Endothelial cell of umbilical vein (primary cell): ENCODE measurements around the gene TOX2. TPM values are rescaled to one million over a fixed set of nuclear protein-coding genes. Genes with fewer than 3 reads are reported as not detected.

ENCODE experiments used
- BruUV-seq: library from RNA; stranded (reverse); fragments of 400-500 nt; replicated peaks from 2 replicates; lab custom pipeline; 2021; lab: Mats Ljungman, UMichigan
- CTCF ChIA-PET: fragments of 300-600, 350-600 bp; sonication (Branson Sonifier 250); formaldehyde crosslinking; loops from one replicate; lab custom pipeline; 2021; ENCODE audit warnings: antibody characterized with exemption, inconsistent platforms; lab: Charles Lee
- POLR2A ChIA-PET: fragments of 300-600, 350-600 bp; sonication (Branson Sonifier 250); formaldehyde crosslinking; loops from one replicate; lab custom pipeline; 2021; ENCODE audit warnings: antibody characterized with exemption, inconsistent platforms; lab: Charles Lee
- DNase-seq: peaks from one replicate; pipeline ENCODE4 v3.0.0-alpha.2; 2011; ENCODE audit warnings: low read depth, low spot score
- FAIRE-seq: peaks from 2 replicates; lab custom pipeline; 2011; peaks lifted over from hg19 to GRCh38; lab: Jason Lieb, UNC
- H2AFZ ChIP-seq: 2 replicates; pipeline ENCODE4 v1.6.0; 2012; ENCODE audit warnings: low read depth, low read length, control low read depth, inconsistent platforms
- H3K27ac ChIP-seq: 2 replicates; pipeline ENCODE4 v1.5.1; 2011; ENCODE audit warnings: low read depth, mild to moderate bottlenecking, control low read depth, low read length, moderate library complexity; ENCODE audit not compliant: insufficient read depth
- H3K27me3 ChIP-seq, 2 experiments: 2 replicates each; pipeline versions ENCODE4 v1.6.0 to v1.6.1; 2011; ENCODE audit warnings: low read length in 2 of 2, mixed read lengths in 1 of 2; ENCODE audit not compliant: control insufficient read depth in 2 of 2, insufficient read depth in 2 of 2
- H3K36me3 ChIP-seq, 2 experiments: 2 replicates in 1 of 2; 3 replicates in 1 of 2; pipeline ENCODE4 v1.5.1; 2011; ENCODE audit warnings: low read length in 2 of 2, mild to moderate bottlenecking in 1 of 2, moderate library complexity in 1 of 2; ENCODE audit not compliant: control insufficient read depth in 2 of 2, insufficient read depth in 2 of 2; ENCODE audit errors: extremely low read depth in 1 of 2
- H3K4me1 ChIP-seq: 3 replicates; pipeline ENCODE4 v1.5.1; 2011; ENCODE audit warnings: mild to moderate bottlenecking, low read length; ENCODE audit not compliant: control insufficient read depth, insufficient read depth; ENCODE audit errors: extremely low read depth
- H3K4me2 ChIP-seq: 2 replicates; pipeline ENCODE4 v1.6.1; 2011; ENCODE audit warnings: low read length, control low read depth, mixed read lengths; ENCODE audit not compliant: insufficient read depth
- H3K4me3 ChIP-seq, 3 experiments: fragments of 200-600 bp in 1 of 3; sonication (generic), shearing (Covaris generic) in 1 of 3; replicated peaks in 1 of 3; 2 replicates each; pipeline ENCODE4 v1.5.1; 2011 to 2016; ENCODE audit warnings: control low read depth in 3 of 3, low read length in 3 of 3, mild to moderate bottlenecking in 2 of 3, inconsistent platforms in 1 of 3, low read depth in 1 of 3, moderate library complexity in 1 of 3; ENCODE audit not compliant: insufficient read depth in 1 of 3
- H3K79me2 ChIP-seq: 2 replicates; pipeline ENCODE4 v1.6.0; 2012; ENCODE audit warnings: low read length, inconsistent platforms; ENCODE audit not compliant: control insufficient read depth, insufficient read depth
- H3K9ac ChIP-seq: replicated peaks from 2 replicates; pipeline ENCODE3; 2011; ENCODE audit warnings: low read length, control low read depth; ENCODE audit not compliant: insufficient read depth; ENCODE audit errors: extremely low read depth
- H3K9me1 ChIP-seq: replicated peaks from 3 replicates; pipeline ENCODE4 v1.6.0; 2011; ENCODE audit warnings: mild to moderate bottlenecking, low read length; ENCODE audit not compliant: control insufficient read depth, insufficient read depth; ENCODE audit errors: extremely low read depth
- H3K9me3 ChIP-seq: replicated peaks from 2 replicates; pipeline ENCODE4 v1.5.1; 2012; ENCODE audit warnings: low read length, inconsistent platforms; ENCODE audit not compliant: control insufficient read depth, insufficient read depth
- H4K20me1 ChIP-seq: replicated peaks from 2 replicates; pipeline ENCODE3; 2011; ENCODE audit warnings: mild to moderate bottlenecking, low read length; ENCODE audit not compliant: control insufficient read depth, insufficient read depth; ENCODE audit errors: extremely low read depth
- CTCF ChIP-seq, 2 donors: IDR thresholded peaks; 1 replicate in 1 of 2; 2 replicates in 1 of 2; pipeline ENCODE4 v1.5.1; 2011; ENCODE audit warnings: low read length in 2 of 2, mild to moderate bottlenecking in 2 of 2, moderate library complexity in 2 of 2, control low read depth in 1 of 2, inconsistent platforms in 1 of 2, low read depth in 1 of 2; ENCODE audit not compliant: insufficient read depth in 1 of 2; ENCODE audit errors: extremely low read depth in 1 of 2
- EZH2 ChIP-seq: IDR thresholded peaks from 2 replicates; pipeline ENCODE4 v1.6.1; 2012; ENCODE audit warnings: borderline replicate concordance, low read depth, mild to moderate bottlenecking, moderate library complexity, low read length, inconsistent platforms; ENCODE audit not compliant: severe bottlenecking
- FOS ChIP-seq: IDR thresholded peaks from 2 replicates; pipeline ENCODE4 v1.6.1; 2011; ENCODE audit warnings: mild to moderate bottlenecking, low read length, moderate library complexity, borderline replicate concordance; ENCODE audit not compliant: insufficient read depth
- GATA2 ChIP-seq: IDR thresholded peaks from 2 replicates; pipeline ENCODE4 v1.7.0; 2011; ENCODE audit warnings: low read depth, mild to moderate bottlenecking, moderate library complexity, mixed read lengths, low read length; ENCODE audit not compliant: insufficient read length, insufficient read depth
- JUN ChIP-seq: IDR thresholded peaks from 2 replicates; pipeline ENCODE4 v1.6.1; 2011; ENCODE audit warnings: borderline replicate concordance, low read depth; ENCODE audit not compliant: insufficient read length, insufficient read depth
- MAX ChIP-seq: IDR thresholded peaks from 2 replicates; pipeline ENCODE4 v1.6.1; 2011; ENCODE audit not compliant: insufficient read depth, insufficient read length
- MYC ChIP-seq: IDR thresholded peaks from one replicate; pipeline ENCODE4 v1.6.1; 2011; ENCODE audit warnings: mild to moderate bottlenecking, low read depth, low read length
- POLR2A ChIP-seq: IDR thresholded peaks from 2 replicates; pipeline ENCODE4 v1.6.1; 2012; ENCODE audit warnings: low read depth, mild to moderate bottlenecking, control low read depth, low read length
- POLR2AphosphoS5 ChIP-seq: IDR thresholded peaks from 2 replicates; pipeline ENCODE4 v1.6.1; 2012; ENCODE audit warnings: low read depth, mild to moderate bottlenecking, control low read depth, low read length, moderate library complexity; ENCODE audit not compliant: insufficient read depth
- dilution Hi-C: fragments of 300-500 bp; cut with MboI; formaldehyde crosslinking; loops from one replicate; pipeline ENCODE4 v1.15.0; 2019; ENCODE audit warnings: low sequenced_read_pairs; ENCODE audit not compliant: extremely low pct_ligation_motif_present
- intact Hi-C: fragments of 100-400 bp; cut with micrococcal nuclease; formaldehyde crosslinking; loops from one replicate; pipeline ENCODE4 v1.10.0; 2022
- polyA plus RNA-seq, 4 experiments: library from polyadenylated mRNA; depleted of rRNA in 3 of 4; stranded (reverse) in 3 of 4; unstranded in 1 of 4; fragments of >200 nt; gene quantifications; 2 replicates each; pipeline versions ENCODE4 v1.2.1 to v1.2.3, GENCODE V29; 2011 to 2012; ENCODE audit warnings: missing spikeins in 1 of 4
- total RNA-seq: library from RNA; stranded (reverse); gene quantifications from 2 replicates; pipeline ENCODE4 v1.2.3, GENCODE V29; 2021

The TOX2 gene
- total and polyA plus RNA-seq, 2 donors (not counting 3 experiments of a cell fraction or from before 2014, with no cell fraction given), result 7.0 to 18.6 TPM

- ChIA-PET POLR2A (no interaction called here), CTCF (no interaction called here)
- H3K9me1 ChIP-seq, result no peaks in the 10 kb centered on the region
- no peak overlapping the region for H3K9ac ChIP-seq
- no peaks in the 10 kb centered on the region for H3K9me3 ChIP-seq
- no peak overlapping the region for H3K27ac ChIP-seq
- H3K4me3 ChIP-seq, result no peak overlapping the region
- no peaks in the 10 kb centered on the region for H3K4me1 ChIP-seq
- no peaks in the 10 kb centered on the region for H3K27me3 ChIP-seq
- no peak overlapping the region for H3K4me2 ChIP-seq
- dilution Hi-C loops, result no loop called here
- FAIRE-seq (no peak), DNase-seq (no peak)
- H2AFZ ChIP-seq, result no peak overlapping the region
- no peaks in the 10 kb centered on the region for H3K79me2 ChIP-seq
- H4K20me1 ChIP-seq, result no peaks in the 10 kb centered on the region
- TF ChIP-seq CTCF (IDR thresholded peaks at IDR 0.05; ENCODE audit: extremely low read depth in 1 of 2, insufficient read depth in 1 of 2, low read depth in 1 of 2, low read length in 2 of 2), result no peak
- TF ChIP-seq FOS, result no peak
- TF ChIP-seq JUN, result no peak
- TF ChIP-seq POLR2AphosphoS5, result no peak
- TF ChIP-seq MAX, result no peak
- no peak for TF ChIP-seq GATA2
- no peak for TF ChIP-seq POLR2A
- no peak for TF ChIP-seq EZH2
- no peak for TF ChIP-seq MYC
- no TSS peak for BruUV-seq
- intact Hi-C loops, result no loop called here
- H3K36me3 ChIP-seq, result no peaks in the 10 kb centered on the region
These were observed 95.0 kb downstream of the TOX2 start for GRCh38 chr20:44009679-44009992.
